ENCODE measurements around the gene PRKG2.

- TF ChIP-seq CTCF (IDR thresholded peaks at IDR 0.05) (no peak), POLR2A (IDR thresholded peaks at IDR 0.05) (no peak)
These were observed 156.4 kb downstream of the PRKG2 start for GRCh38 chr4:81058621-81059020.

Measured in esophagus squamous epithelium (tissue), 4 donors.